Endothelial cell of umbilical vein (primary cell): ENCODE data around the gene UBE2Q1. TPM values are rescaled to one million over a fixed set of nuclear protein-coding genes. Genes with fewer than 3 reads are reported as not detected.

Experiments used
- BruUV-seq: library from RNA; stranded (reverse); fragments of 400-500 nt; replicated peaks from 2 replicates; lab custom pipeline; 2021; lab: Mats Ljungman, UMichigan
- CTCF ChIA-PET: fragments of 300-600, 350-600 bp; sonication (Branson Sonifier 250); formaldehyde crosslinking; loops from one replicate; lab custom pipeline; 2021; ENCODE audit warnings: antibody characterized with exemption, inconsistent platforms; lab: Charles Lee
- POLR2A ChIA-PET: fragments of 300-600, 350-600 bp; sonication (Branson Sonifier 250); formaldehyde crosslinking; loops from one replicate; lab custom pipeline; 2021; ENCODE audit warnings: antibody characterized with exemption, inconsistent platforms; lab: Charles Lee
- DNase-seq: peaks from one replicate; pipeline ENCODE4 v3.0.0-alpha.2; 2011; ENCODE audit warnings: low read depth, low spot score
- FAIRE-seq: peaks from 2 replicates; lab custom pipeline; 2011; peaks lifted over from hg19 to GRCh38; lab: Jason Lieb, UNC
- H2AFZ ChIP-seq: 2 replicates; pipeline ENCODE4 v1.6.0; 2012; ENCODE audit warnings: low read depth, low read length, control low read depth, inconsistent platforms
- H3K27ac ChIP-seq: 2 replicates; pipeline ENCODE4 v1.5.1; 2011; ENCODE audit warnings: low read depth, mild to moderate bottlenecking, control low read depth, low read length, moderate library complexity; ENCODE audit not compliant: insufficient read depth
- H3K27me3 ChIP-seq, 2 experiments: 2 replicates each; pipeline versions ENCODE4 v1.6.0 to v1.6.1; 2011; ENCODE audit warnings: low read length in 2 of 2, mixed read lengths in 1 of 2; ENCODE audit not compliant: control insufficient read depth in 2 of 2, insufficient read depth in 2 of 2
- H3K36me3 ChIP-seq, 2 experiments: 2 replicates in 1 of 2; 3 replicates in 1 of 2; pipeline ENCODE4 v1.5.1; 2011; ENCODE audit warnings: low read length in 2 of 2, mild to moderate bottlenecking in 1 of 2, moderate library complexity in 1 of 2; ENCODE audit not compliant: control insufficient read depth in 2 of 2, insufficient read depth in 2 of 2; ENCODE audit errors: extremely low read depth in 1 of 2
- H3K4me1 ChIP-seq: 3 replicates; pipeline ENCODE4 v1.5.1; 2011; ENCODE audit warnings: mild to moderate bottlenecking, low read length; ENCODE audit not compliant: control insufficient read depth, insufficient read depth; ENCODE audit errors: extremely low read depth
- H3K4me2 ChIP-seq: 2 replicates; pipeline ENCODE4 v1.6.1; 2011; ENCODE audit warnings: low read length, control low read depth, mixed read lengths; ENCODE audit not compliant: insufficient read depth
- H3K4me3 ChIP-seq, 3 experiments: fragments of 200-600 bp in 1 of 3; sonication (generic), shearing (Covaris generic) in 1 of 3; replicated peaks in 1 of 3; 2 replicates each; pipeline ENCODE4 v1.5.1; 2011 to 2016; ENCODE audit warnings: control low read depth in 3 of 3, low read length in 3 of 3, mild to moderate bottlenecking in 2 of 3, inconsistent platforms in 1 of 3, low read depth in 1 of 3, moderate library complexity in 1 of 3; ENCODE audit not compliant: insufficient read depth in 1 of 3
- H3K79me2 ChIP-seq: 2 replicates; pipeline ENCODE4 v1.6.0; 2012; ENCODE audit warnings: low read length, inconsistent platforms; ENCODE audit not compliant: control insufficient read depth, insufficient read depth
- H3K9ac ChIP-seq: replicated peaks from 2 replicates; pipeline ENCODE3; 2011; ENCODE audit warnings: low read length, control low read depth; ENCODE audit not compliant: insufficient read depth; ENCODE audit errors: extremely low read depth
- H3K9me1 ChIP-seq: replicated peaks from 3 replicates; pipeline ENCODE4 v1.6.0; 2011; ENCODE audit warnings: mild to moderate bottlenecking, low read length; ENCODE audit not compliant: control insufficient read depth, insufficient read depth; ENCODE audit errors: extremely low read depth
- H3K9me3 ChIP-seq: replicated peaks from 2 replicates; pipeline ENCODE4 v1.5.1; 2012; ENCODE audit warnings: low read length, inconsistent platforms; ENCODE audit not compliant: control insufficient read depth, insufficient read depth
- H4K20me1 ChIP-seq: replicated peaks from 2 replicates; pipeline ENCODE3; 2011; ENCODE audit warnings: mild to moderate bottlenecking, low read length; ENCODE audit not compliant: control insufficient read depth, insufficient read depth; ENCODE audit errors: extremely low read depth
- CTCF ChIP-seq, 2 donors: IDR thresholded peaks; 1 replicate in 1 of 2; 2 replicates in 1 of 2; pipeline ENCODE4 v1.5.1; 2011; ENCODE audit warnings: low read length in 2 of 2, mild to moderate bottlenecking in 2 of 2, moderate library complexity in 2 of 2, control low read depth in 1 of 2, inconsistent platforms in 1 of 2, low read depth in 1 of 2; ENCODE audit not compliant: insufficient read depth in 1 of 2; ENCODE audit errors: extremely low read depth in 1 of 2
- EZH2 ChIP-seq: IDR thresholded peaks from 2 replicates; pipeline ENCODE4 v1.6.1; 2012; ENCODE audit warnings: borderline replicate concordance, low read depth, mild to moderate bottlenecking, moderate library complexity, low read length, inconsistent platforms; ENCODE audit not compliant: severe bottlenecking
- FOS ChIP-seq: IDR thresholded peaks from 2 replicates; pipeline ENCODE4 v1.6.1; 2011; ENCODE audit warnings: mild to moderate bottlenecking, low read length, moderate library complexity, borderline replicate concordance; ENCODE audit not compliant: insufficient read depth
- GATA2 ChIP-seq: IDR thresholded peaks from 2 replicates; pipeline ENCODE4 v1.7.0; 2011; ENCODE audit warnings: low read depth, mild to moderate bottlenecking, moderate library complexity, mixed read lengths, low read length; ENCODE audit not compliant: insufficient read length, insufficient read depth
- JUN ChIP-seq: IDR thresholded peaks from 2 replicates; pipeline ENCODE4 v1.6.1; 2011; ENCODE audit warnings: borderline replicate concordance, low read depth; ENCODE audit not compliant: insufficient read length, insufficient read depth
- MAX ChIP-seq: IDR thresholded peaks from 2 replicates; pipeline ENCODE4 v1.6.1; 2011; ENCODE audit not compliant: insufficient read depth, insufficient read length
- MYC ChIP-seq: IDR thresholded peaks from one replicate; pipeline ENCODE4 v1.6.1; 2011; ENCODE audit warnings: mild to moderate bottlenecking, low read depth, low read length
- POLR2A ChIP-seq: IDR thresholded peaks from 2 replicates; pipeline ENCODE4 v1.6.1; 2012; ENCODE audit warnings: low read depth, mild to moderate bottlenecking, control low read depth, low read length
- POLR2AphosphoS5 ChIP-seq: IDR thresholded peaks from 2 replicates; pipeline ENCODE4 v1.6.1; 2012; ENCODE audit warnings: low read depth, mild to moderate bottlenecking, control low read depth, low read length, moderate library complexity; ENCODE audit not compliant: insufficient read depth
- dilution Hi-C: fragments of 300-500 bp; cut with MboI; formaldehyde crosslinking; loops from one replicate; pipeline ENCODE4 v1.15.0; 2019; ENCODE audit warnings: low sequenced_read_pairs; ENCODE audit not compliant: extremely low pct_ligation_motif_present
- intact Hi-C: fragments of 100-400 bp; cut with micrococcal nuclease; formaldehyde crosslinking; loops from one replicate; pipeline ENCODE4 v1.10.0; 2022
- polyA plus RNA-seq, 4 experiments: library from polyadenylated mRNA; depleted of rRNA in 3 of 4; stranded (reverse) in 3 of 4; unstranded in 1 of 4; fragments of >200 nt; gene quantifications; 2 replicates each; pipeline versions ENCODE4 v1.2.1 to v1.2.3, GENCODE V29; 2011 to 2012; ENCODE audit warnings: missing spikeins in 1 of 4
- total RNA-seq: library from RNA; stranded (reverse); gene quantifications from 2 replicates; pipeline ENCODE4 v1.2.3, GENCODE V29; 2021

Gene UBE2Q1
- total and polyA plus RNA-seq, 2 donors (not counting 3 experiments of a cell fraction or from before 2014, with no cell fraction given) = 16.5 to 85.4 TPM

GRCh38 chr1:154579374-154579773 is 20.9 kb upstream of the UBE2Q1 start:
- H3K4me1 ChIP-seq = peaks cover 16% of the 10 kb centered on the region
- H3K79me2 ChIP-seq = no peaks in the 10 kb centered on the region
- H3K9me1 ChIP-seq = no peaks in the 10 kb centered on the region
- peaks cover 2% of the 10 kb centered on the region for H4K20me1 ChIP-seq
- H3K9ac ChIP-seq = no peak overlapping the region
- TF ChIP-seq POLR2A (no peak), MAX (no peak), POLR2AphosphoS5 (no peak), EZH2 (no peak), GATA2 (no peak), FOS (no peak), MYC (no peak), JUN (no peak)
- ChIA-PET CTCF (interaction anchor here (0.6 to 1.6 kb wide), 4 partner anchors 20 to 424 kb away, joined by 4 to 7 read pairs (median 6); no protein-coding TSS in a partner anchor), POLR2A (no interaction called here)
- no peak overlapping the region for H3K4me3 ChIP-seq
- FAIRE-seq = no peak
- H3K4me2 ChIP-seq = no peak overlapping the region
- no TSS peak for BruUV-seq
- DNase-seq = no peak
- dilution Hi-C loops = no loop called here
- no peaks in the 10 kb centered on the region for H3K9me3 ChIP-seq
- no peak overlapping the region for H2AFZ ChIP-seq
- intact Hi-C loops = no loop called here
- H3K36me3 ChIP-seq = peaks cover 17 to 36% of the 10 kb centered on the region in 2 experiments
- no peak overlapping the region for H3K27ac ChIP-seq
- H3K27me3 ChIP-seq = no peaks in the 10 kb centered on the region

GRCh38 chr1:154578058-154578418 is 19.6 kb upstream of the UBE2Q1 start:
- H3K27ac ChIP-seq = no peak overlapping the region
- dilution Hi-C loops = no loop called here

More at GRCh38 chr1:154578058-154578418, 19.6 kb upstream of the UBE2Q1 start:
- no peaks in the 10 kb centered on the region for H4K20me1 ChIP-seq
- no TSS peak for BruUV-seq
- no peaks in the 10 kb centered on the region for H3K9me1 ChIP-seq
- intact Hi-C loops = no loop called here
- no peak for FAIRE-seq
- no peaks in the 10 kb centered on the region for H3K9me3 ChIP-seq
- no peak for TF ChIP-seq FOS
- no peak for TF ChIP-seq MAX
- no peak for TF ChIP-seq POLR2A
- no peak for TF ChIP-seq EZH2
- no peak for TF ChIP-seq MYC
- no peak for TF ChIP-seq CTCF (IDR thresholded peaks at IDR 0.05; ENCODE audit: extremely low read depth in 1 of 2, insufficient read depth in 1 of 2, low read depth in 1 of 2, low read length in 2 of 2)
- no peak for TF ChIP-seq JUN
- TF ChIP-seq POLR2AphosphoS5 = no peak
- CTCF ChIA-PET = interaction anchor here (1.1 to 1.6 kb wide), 4 partner anchors 18 to 300 kb away, joined by 3 to 7 read pairs (median 4); no protein-coding TSS in a partner anchor
- H2AFZ ChIP-seq = no peak overlapping the region
- no peak for DNase-seq
- no peak overlapping the region for H3K9ac ChIP-seq
- H3K79me2 ChIP-seq = no peaks in the 10 kb centered on the region
- POLR2A ChIA-PET = no interaction called here
- H3K36me3 ChIP-seq = peaks cover 17 to 28% of the 10 kb centered on the region in 2 experiments
- H3K4me2 ChIP-seq = no peak overlapping the region
- no peaks in the 10 kb centered on the region for H3K27me3 ChIP-seq
- peaks cover 3% of the 10 kb centered on the region for H3K4me1 ChIP-seq
- H3K4me3 ChIP-seq = no peak overlapping the region
